SU-DHL-6 (cell line): ENCODE measurements around the gene SCN5A.

Source experiments
- CTCF ChIP-seq: fragments of 200-600 bp; sonication (generic); IDR thresholded peaks from one replicate; pipeline ENCODE4 v1.5.1; 2017; ENCODE audit warnings: antibody characterized with exemption, mild to moderate bottlenecking, low read length, moderate library complexity; ENCODE audit not compliant: insufficient read depth, poor library complexity, severe bottlenecking
- EZH2phosphoT487 ChIP-seq: fragments of 200-600 bp; sonication (generic), shearing (Covaris generic); conservative IDR thresholded peaks from 2 replicates; pipeline ENCODE4 v1.6.1; 2018; ENCODE audit warnings: mild to moderate bottlenecking, antibody characterized with exemption, low read length, moderate library complexity, mixed read lengths

GRCh38 chr3:38630606-38631005, 18.9 kb downstream of the SCN5A start:
- TF ChIP-seq CTCF: no peak
- TF ChIP-seq EZH2phosphoT487: no peak
